CD4-positive, alpha-beta T cell treated with Interleukin-4 for 4 hours (primary cell): Measurements from ENCODE around the gene SPI1.

Experiments
- DNase-seq: peaks from one replicate; pipeline ENCODE4 v3.0.0-alpha.2; 2020

The SPI1 gene

DNA sequence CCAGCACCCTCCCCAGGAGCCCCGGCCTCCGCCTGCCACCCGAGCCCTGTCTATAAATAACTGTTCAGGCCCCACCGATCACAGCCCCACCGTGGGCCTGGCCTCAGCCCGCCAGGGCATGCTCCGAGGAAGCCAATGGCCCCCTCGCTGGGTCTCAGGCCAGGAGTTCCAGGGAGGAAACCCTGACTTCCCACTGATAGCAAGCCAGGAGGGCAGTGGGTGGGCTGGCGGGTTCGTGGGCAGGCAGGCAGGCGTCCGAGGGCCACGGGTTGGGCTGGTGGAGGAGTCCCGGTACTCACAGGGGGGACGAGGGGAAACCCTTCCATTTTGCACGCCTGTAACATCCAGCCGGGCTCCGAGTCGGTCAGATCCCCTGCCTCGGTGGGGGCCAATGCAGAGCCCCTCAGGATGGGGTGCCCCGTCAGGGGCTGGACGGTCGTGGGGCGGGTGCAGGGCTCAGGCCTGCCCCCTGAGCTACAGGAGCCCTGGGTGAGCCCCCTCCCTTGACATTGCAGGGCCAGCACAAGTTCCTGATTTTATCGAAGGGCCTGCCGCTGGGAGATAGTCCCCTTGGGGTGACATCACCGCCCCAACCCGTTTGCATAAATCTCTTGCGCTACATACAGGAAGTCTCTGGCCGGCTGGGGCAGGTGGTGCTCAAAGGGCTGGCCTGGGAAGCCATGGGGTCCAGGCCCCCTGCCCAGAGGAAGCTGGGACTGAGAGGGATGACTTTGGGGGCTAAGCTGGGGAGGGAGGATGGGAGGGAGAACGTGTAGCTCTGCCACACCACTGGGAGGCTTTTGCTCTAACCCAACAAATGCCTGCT lies at the start of gene SPI1:
Gene SPI1 (minus strand): TSS at position 538 of the 826 bp plus-strand sequence. CDS start 194 bp downstream, at position 344.
- DNase-seq = peak; percentile 36

DNA sequence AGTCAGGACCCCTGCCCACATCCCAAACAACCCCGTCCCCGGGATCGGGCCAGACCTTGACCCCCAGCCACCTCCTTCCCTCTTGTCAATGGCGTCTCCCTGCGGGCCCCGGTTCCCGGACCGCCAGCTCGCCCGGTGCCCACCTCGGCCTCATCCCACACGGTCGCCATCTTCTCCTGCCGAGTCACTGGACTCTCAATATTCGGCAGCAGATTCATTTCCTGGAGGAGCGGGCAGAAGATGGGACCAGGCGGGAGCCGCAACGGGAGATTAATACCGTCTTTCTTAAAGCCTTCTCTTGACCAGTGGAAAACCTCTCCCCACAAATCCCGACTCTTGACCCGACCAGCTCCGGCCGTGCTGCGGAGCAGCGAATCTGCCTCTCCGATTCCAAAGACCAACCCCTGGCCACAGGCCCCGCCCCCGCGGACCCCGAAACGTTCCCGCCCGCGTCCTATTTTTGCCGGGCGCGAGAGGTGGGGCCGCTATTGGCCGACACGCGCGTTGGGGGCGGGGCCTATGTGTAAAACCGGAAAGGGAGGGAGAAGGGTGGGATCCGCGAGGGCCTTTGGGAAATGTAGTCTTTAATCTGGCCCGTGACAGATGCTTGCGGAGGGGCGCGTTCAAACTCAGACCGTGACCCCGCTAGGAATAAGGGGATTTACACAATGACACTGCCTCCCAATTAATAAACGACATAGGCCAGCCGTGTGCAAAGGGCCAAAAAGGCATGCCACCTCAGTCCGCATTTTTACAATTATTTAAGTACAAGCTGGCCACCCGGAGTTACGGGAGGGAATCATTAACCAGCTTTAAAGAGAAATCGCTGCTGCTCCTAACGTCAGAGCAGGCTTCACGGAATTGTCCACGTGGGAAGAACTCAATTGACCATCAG lies 48.0 kb upstream of the SPI1 start, which contains the start of gene PSMC3:
Gene PSMC3 (minus strand): TSS at position 378 of the 895 bp plus-strand sequence. CDS start 160 bp downstream, at position 218.
- peak; percentile 97 for DNase-seq

DNA sequence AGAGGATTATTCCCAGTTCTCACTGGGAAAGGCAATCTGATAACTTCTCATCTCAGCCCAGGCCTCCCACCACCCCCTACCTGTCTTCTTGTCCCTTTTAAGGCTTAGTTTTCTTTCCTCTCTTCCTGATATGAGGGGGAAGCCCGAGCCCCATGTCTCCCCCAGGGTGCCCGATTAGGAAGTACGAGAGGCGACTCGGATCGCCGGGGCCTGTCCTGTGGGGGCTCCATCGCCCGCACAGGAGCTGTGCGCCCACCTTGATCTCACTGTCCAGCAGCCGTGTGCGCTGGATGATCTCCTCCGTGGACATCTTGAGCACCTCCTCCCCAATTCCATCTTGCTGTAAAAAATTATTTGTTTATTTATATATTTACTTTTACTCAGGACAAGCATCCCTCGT lies 47.3 kb upstream of the SPI1 start:
- no peak for DNase-seq

DNA sequence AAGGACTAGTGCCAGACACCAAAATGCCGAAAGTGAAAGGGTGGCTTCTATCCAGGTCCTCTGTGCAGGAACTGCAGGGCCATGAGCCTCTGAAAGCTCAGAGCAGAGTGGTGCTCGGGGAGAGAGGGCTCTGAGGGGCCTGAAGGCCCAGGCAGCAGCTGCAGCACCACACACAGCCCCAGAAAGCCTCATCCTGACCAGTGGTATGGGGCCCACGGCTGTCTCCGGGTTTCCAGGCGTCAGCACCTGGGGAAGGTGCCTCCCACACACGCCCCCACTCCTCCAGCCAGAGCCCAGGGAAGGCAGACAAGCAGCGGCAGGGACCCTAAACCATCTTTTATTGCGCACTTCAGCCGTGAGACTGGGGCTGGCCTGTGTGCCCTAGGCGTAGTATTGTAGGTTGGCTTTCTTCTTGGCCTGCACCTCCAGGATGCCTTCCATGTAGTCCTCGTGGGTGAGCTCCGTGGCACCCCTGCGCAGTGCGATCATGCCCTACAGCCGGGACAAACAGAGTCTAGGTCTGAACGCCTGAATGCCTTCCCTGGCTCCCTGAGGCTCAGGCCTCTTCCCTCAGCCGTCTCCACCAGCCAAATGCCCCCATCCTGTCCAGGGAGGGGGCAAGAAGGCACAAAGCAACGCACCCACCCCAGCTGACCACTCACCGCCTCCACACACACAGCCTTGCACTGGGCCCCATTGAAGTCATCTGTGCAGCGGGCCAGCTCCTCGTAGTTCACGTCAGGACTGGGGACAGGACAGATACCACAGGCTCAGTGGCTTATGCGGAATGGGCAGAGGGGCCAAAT lies 40.3 kb upstream of the SPI1 start:
- no peak for DNase-seq

DNA sequence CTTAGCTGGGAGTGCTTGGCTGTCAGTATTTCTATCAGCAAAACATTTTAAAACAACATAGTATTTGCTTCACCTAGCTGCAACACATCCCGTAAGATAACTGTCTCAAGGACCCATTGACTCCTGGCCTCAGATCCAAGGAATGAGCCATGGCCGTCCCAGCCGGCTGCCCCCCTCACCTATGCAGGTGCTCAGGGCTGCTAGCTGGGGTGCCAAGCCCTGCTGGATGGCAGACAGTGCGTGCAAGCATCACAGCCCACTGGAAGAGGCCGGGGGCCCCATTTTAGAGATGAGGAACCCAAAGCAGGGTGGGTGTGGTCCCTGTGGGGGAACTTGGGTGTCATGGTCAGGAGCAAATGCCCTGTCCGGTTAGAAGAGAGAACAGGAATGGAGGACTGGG lies 39.4 kb upstream of the SPI1 start:
- no peak for DNase-seq

- no peak for DNase-seq
Measured at GRCh38 chr11:47415949-47416472, 37.7 kb upstream of the SPI1 start.

GRCh38 chr11:47415091-47415854 lies 36.9 kb upstream of the SPI1 start:
- DNase-seq = no peak

DNA sequence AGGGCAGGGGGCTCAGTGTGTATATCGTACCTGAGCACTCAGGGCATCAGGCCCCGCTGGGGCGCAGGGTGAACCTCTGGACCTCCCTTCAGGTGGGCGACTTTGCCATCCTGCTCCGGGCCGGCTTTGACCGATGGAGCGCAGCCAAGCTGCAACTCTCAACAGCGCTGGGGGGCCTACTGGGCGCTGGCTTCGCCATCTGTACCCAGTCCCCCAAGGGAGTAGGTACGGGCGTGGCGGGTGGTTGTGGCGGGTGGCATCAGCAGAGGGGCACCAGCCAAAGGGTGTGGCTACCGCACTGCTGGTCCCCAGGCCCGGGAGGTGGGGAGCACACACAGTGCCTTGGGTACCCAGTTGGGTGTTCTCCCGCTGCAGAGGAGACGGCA lies 36.3 kb upstream of the SPI1 start:
- no peak for DNase-seq

DNA sequence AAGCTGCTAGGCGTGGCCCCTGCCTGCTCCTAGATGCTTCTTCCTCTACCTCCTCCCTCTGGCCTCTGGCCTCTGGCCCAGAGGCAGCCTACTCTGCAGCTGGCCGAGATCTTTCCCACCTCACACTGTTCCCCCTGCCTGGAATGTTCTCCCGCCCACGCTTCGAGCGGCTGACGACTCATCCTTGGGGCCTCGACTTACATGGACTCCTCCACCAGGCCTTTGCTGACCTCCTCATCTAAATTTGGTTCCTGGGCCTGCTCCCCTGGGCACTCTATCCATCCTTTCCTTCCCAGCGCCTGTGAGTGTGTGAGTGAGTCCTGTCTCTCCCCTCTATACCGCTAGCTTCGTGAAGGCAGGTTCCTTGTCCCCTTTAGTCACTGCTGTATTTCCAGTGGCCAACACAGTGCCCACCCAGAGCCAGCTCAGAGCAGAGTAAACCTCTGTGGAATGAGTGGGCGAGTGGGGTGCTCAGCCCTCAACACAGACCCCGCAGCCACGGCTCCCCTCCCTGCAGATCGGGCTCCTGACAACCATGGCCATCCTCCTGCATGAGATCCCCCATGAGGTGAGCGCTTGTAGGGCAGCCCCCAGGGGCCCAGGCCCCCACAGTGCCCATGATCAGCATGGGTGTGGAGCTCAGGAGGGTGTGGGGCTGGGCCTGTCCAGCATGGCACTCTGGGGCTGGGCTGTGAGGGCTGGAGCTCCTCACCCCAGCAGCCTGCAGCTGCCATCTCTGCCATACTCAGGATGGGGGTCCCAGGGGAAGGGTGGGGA lies 35.7 kb upstream of the SPI1 start:
- DNase-seq = no peak

DNA sequence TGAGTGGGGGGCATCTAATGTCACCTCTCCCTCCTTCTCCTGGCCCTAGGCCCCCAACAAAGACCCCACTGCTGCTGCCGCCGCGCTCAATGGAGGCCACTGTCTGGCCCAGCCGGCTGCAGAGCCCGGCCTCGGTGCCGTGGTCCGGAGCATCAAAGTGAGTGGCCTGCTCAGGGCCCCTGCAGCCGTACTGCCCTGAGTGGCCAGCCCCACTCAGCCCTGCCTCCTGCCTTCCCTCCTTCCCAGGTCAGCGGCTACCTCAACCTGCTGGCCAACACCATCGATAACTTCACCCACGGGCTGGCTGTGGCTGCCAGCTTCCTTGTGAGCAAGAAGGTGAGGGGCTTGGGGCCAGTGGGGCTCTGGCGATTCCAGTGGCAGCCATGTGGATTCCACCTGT lies 35.0 kb upstream of the SPI1 start:
- DNase-seq = no peak

DNA sequence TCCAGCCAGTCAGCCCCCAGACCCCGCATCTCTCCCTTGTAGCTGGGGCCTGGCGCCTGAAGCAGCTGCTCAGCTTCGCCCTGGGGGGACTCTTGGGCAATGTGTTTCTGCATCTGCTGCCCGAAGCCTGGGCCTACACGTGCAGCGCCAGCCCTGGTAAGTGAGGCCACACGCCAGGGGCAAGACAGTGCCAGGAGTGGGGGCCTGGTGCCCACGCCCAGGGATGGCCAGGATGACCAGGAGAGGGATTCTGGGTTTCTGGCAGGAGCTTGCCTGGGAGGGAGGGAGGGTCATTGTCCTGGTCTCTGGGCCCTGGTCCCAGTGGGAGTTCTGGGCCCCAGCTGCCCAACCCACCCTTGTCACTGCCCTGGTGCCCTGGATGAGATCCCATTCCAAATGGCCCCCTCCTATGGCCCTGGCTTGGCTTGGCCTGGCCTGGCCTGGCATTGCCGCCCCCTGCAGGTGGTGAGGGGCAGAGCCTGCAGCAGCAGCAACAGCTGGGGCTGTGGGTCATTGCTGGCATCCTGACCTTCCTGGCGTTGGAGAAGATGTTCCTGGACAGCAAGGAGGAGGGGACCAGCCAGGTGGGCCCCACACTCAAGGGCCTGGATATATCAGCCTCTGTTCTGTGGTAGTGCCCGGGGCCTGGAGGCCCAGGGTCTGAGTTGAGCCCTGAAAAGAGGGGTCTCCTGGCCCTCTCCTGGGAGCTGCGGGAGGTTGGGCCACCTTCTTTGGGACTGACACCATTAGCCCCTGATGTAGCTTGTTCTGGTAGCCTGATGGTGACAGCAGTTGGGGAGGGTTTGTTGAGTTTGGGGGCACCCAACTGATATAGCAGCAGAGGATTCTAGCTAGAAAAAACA lies 33.8 kb upstream of the SPI1 start:
- no peak for DNase-seq

DNA sequence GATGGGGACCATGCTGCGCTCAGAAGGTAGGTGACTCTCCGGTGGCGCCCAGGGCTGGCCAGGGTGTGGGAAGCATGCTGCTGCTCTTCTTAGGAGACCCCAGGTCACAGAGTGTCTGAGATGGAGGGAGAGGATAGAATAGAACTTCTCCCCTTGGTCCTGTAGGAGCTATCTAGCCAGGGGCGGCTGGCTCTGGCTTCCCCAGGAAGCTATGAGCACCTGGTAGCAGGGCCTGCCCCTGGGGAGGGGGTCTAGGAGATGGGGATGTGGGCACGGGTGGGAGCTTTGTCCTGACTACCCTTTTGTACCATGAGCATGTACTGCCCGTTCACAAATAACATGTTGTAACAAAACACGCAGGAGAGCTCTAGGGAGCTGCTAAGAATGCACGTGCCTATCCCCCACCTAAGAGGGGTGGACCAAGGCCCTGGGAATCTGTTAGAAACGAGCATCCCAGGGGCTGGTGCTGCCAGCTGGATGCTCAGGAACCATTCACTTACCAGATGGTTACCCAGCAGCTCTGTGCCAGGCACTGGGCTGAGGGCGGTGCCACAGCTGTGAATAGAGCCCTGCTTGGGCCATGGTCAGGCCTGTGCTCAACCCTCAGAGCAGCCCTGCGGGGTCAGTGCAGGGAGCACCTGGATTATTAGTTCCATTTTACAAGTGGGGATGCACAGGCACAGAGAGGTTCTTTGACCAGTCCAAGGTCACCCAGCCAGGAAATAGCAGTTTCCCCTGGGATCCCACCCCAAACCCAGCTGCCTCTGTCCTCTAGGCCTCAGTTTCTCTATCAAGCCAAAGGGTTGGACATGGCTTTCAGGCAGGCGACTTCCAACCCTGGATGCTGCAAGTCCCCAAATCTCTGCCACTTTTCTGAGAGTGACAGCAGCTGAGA lies 32.3 kb upstream of the SPI1 start:
- no peak for DNase-seq

DNA sequence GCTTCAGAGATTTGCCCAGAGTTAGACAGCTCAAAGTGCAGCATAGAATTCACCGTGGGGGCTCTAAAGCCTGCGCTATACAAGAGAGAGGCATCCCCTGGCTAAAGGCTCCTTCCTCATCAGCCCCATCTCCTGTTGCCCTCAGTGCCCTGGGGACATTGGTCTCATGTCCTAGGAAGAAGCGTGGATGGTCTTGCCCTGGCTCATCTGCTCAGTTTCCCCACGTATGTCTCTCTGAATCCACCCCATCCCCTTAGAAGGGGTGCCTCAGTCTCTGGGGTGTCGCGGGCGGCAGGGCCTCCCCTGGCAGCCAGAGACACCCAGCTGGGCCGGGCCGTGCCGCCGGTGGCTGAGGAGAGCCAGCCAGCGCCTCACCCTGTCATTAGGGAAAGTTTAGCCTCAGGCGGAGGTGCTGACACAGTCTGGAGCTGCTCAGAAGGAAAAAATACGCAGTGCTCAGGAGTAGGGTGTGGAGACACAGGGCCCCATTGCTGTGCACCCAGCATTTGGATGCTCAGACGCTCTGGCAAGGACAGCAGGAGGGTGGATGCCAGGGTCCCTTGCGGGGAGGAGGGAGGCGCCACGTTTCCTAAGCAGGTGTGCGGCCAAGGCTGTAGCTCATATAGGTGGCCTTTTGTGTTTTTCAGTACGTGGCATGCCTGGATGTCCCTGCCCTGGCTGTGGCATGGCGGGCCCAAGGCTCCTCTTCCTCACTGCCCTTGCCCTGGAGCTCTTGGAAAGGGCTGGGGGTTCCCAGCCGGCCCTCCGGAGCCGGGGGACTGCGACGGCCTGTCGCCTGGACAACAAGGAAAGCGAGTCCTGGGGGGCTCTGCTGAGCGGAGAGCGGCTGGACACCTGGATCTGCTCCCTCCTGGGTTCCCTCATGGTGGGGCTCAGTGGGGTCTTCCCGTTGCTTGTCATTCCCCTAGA lies 31.4 kb upstream of the SPI1 start:
- no peak for DNase-seq

GRCh38 chr11:47408598-47409439 lies 30.5 kb upstream of the SPI1 start:
- no peak for DNase-seq

DNA sequence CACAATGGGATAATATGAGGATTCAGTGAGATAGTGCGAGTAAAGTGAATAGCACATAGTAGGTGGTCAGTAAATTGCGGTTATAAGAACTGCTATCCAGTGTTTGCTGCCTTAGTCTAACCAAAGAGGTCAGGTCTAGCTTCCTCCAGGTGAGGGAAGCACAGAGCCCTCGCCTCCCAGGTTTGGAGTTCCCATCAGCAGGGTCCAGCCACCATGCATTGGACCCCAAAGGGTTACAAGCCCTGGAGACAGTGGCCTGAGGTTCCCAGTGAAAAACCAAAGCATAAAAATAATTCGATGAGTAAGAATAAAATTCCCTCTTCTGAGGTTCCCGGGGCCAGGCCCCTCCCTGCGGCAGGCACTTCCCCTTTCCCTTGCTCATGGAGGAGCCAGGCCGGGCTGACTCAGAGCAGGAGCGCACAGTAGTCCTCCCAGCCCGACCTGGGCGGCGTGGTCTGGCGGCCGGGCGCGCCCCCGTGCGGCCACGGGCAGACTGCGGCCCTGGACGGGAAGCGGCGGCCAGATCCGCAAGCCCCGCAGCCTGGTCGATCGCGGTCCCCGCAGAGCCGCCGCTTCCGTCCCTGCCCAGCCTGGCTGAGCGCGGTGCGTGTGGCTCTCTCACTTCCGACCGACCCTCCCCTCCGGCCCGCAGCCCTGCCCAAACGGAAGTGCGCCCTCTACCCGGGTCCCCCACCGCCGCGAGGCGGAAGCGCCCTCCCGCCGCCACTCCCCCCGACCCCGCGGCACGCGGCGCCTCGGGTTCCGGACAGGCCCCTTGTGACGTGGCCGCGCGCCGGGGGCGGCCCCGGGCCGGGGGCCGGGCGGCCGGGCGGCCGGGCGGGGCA lies 29.6 kb upstream of the SPI1 start, which contains the start of gene SLC39A13:
Gene SLC39A13 (plus strand): TSS at position 845 of the 845 bp plus-strand sequence. CDS start 1,505 bp downstream, outside the sequence.
- DNase-seq = peak; percentile 91
